Prostate gland (tissue), 2 donors: ENCODE results near the gene ANKFY1.

ENCODE experiments used
- POLR2A ChIP-seq: fragments of 450-650 bp; IDR thresholded peaks from one replicate; pipeline ENCODE4 v1.6.1; 2016; ENCODE audit warnings: antibody characterized with exemption, mild to moderate bottlenecking
- POLR2AphosphoS5 ChIP-seq: sonication (generic); formaldehyde crosslinking; IDR thresholded peaks from one replicate; pipeline ENCODE4 v1.6.1; 2017; ENCODE audit warnings: antibody characterized with exemption
- TF ChIP-seq, protein P1 (sequence below), 4 experiments: fragments of 200-600 bp in 2 of 4; fragments of 450-650 bp in 2 of 4; sonication (generic) in 2 of 4; IDR thresholded peaks; 1 replicate in 3 of 4; 2 replicates in 1 of 4; pipeline ENCODE4 v1.5.1; 2016 to 2019; ENCODE audit warnings: antibody characterized with exemption in 4 of 4, mild to moderate bottlenecking in 2 of 4, moderate library complexity in 2 of 4

DNA sequence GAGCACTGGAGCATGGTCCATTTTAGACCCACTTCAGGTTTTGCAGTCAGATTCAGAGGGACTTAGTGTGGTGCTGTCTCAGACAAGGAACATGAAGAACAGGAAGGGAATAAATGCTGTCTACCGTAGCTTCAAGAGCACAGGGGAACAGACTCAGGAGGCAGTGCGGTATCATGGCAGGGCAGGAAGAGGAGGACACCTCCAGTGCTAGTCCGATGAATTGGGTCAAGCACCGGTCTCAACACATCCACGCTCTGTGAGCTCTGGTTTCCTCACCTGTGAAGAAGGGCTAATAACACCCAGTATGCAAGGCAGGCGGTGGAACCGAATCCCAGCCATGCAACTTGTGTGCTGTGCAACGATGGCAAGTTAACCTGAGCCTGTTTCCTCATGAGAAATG lies 3.6 kb upstream of the ANKFY1 start:
- TF ChIP-seq, protein P1, sequence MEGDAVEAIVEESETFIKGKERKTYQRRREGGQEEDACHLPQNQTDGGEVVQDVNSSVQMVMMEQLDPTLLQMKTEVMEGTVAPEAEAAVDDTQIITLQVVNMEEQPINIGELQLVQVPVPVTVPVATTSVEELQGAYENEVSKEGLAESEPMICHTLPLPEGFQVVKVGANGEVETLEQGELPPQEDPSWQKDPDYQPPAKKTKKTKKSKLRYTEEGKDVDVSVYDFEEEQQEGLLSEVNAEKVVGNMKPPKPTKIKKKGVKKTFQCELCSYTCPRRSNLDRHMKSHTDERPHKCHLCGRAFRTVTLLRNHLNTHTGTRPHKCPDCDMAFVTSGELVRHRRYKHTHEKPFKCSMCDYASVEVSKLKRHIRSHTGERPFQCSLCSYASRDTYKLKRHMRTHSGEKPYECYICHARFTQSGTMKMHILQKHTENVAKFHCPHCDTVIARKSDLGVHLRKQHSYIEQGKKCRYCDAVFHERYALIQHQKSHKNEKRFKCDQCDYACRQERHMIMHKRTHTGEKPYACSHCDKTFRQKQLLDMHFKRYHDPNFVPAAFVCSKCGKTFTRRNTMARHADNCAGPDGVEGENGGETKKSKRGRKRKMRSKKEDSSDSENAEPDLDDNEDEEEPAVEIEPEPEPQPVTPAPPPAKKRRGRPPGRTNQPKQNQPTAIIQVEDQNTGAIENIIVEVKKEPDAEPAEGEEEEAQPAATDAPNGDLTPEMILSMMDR (IDR thresholded peaks at IDR 0.05), result no peak
- TF ChIP-seq POLR2A (no peak), POLR2AphosphoS5 (no peak)
